Heart right ventricle (tissue), 16 donors: ENCODE results near the gene EEPD1. TPM values are rescaled to one million over a fixed set of nuclear protein-coding genes. Genes with fewer than 3 reads are reported as not detected.

Experiments
- ATAC-seq, 8 donors: fragments of 200-7000 bp; cut with Tn5 transposase; one replicate each; pipeline ENCODE4 v1.9.1; 2020; ENCODE audit warnings: mild to moderate bottlenecking in 8 of 8, moderate library complexity in 8 of 8, moderate number of reproducible peaks in 1 of 8
- DNase-seq, 2 donors: peaks; one replicate each; pipeline ENCODE4 v3.0.0-alpha.2; 2020
- H3K27ac ChIP-seq, 10 donors: fragments of 200-600 bp; sonication (generic) in 2 of 10; one replicate each; pipeline versions ENCODE4 v1.5.0 to v1.8.0; 2020 to 2022; ENCODE audit warnings: mild to moderate bottlenecking in 3 of 10
- H3K27me3 ChIP-seq, 7 donors: fragments of 200-600 bp; one replicate each; pipeline ENCODE4 v1.8.0; 2021 to 2022; ENCODE audit warnings: mild to moderate bottlenecking in 2 of 7
- H3K36me3 ChIP-seq, 9 donors: fragments of 200-600 bp; sonication (generic) in 1 of 9; one replicate each; pipeline versions ENCODE4 v1.5.0 to v1.8.0; 2020 to 2022; ENCODE audit warnings: mild to moderate bottlenecking in 2 of 9
- H3K4me1 ChIP-seq, 9 donors: fragments of 200-600 bp; sonication (generic) in 1 of 9; one replicate each; pipeline versions ENCODE4 v1.5.0 to v1.8.0; 2020 to 2022; ENCODE audit warnings: mild to moderate bottlenecking in 4 of 9
- H3K4me3 ChIP-seq, 10 donors: fragments of 200-600 bp; sonication (generic) in 2 of 10; one replicate each; pipeline versions ENCODE4 v1.5.0 to v1.8.0; 2020 to 2022; ENCODE audit warnings: mild to moderate bottlenecking in 7 of 10, moderate library complexity in 2 of 10
- H3K9me3 ChIP-seq, 11 donors: fragments of 200-600 bp in 10 of 11; sonication (generic) in 2 of 11; one replicate each; pipeline versions ENCODE4 v1.5.0 to v1.8.0; 2013 to 2022; ENCODE audit warnings: mild to moderate bottlenecking in 2 of 11, control low read depth in 1 of 11, moderate library complexity in 1 of 11
- CTCF ChIP-seq, 9 donors: fragments of 200-600 bp; sonication (generic) in 2 of 9; IDR thresholded peaks; one replicate each; pipeline versions ENCODE4 v1.5.0 to v1.8.0; 2021 to 2022; ENCODE audit warnings: antibody characterized with exemption in 9 of 9, mild to moderate bottlenecking in 5 of 9, moderate library complexity in 1 of 9
- WGBS, 2 donors: extraction: QIAGEN DNeasy Blood & Tissue Kit; methylation state at CpG; one replicate each; pipeline ENCODE4 v1.1.7; 2013; ENCODE audit warnings: inconsistent platforms in 1 of 2; 5-methylcytosine and 5-hydroxymethylcytosine counted together
- intact Hi-C, 10 donors: fragments of 100-400 bp; cut with DNase I; formaldehyde crosslinking; loops; one replicate each; pipeline versions ENCODE4 v1.11.1 to v1.14.2; 2022
- polyA plus RNA-seq, 2 donors: library from polyadenylated mRNA; stranded (reverse); fragments of 200-250 nt; gene quantifications; one replicate each; pipeline ENCODE4 v1.2.3, GENCODE V29; 2013
- total RNA-seq, 10 donors: library from RNA; stranded (reverse); fragmentation: NEBNext Ultra II Directional in 3 of 10; extraction: Animal tissue kit (Norgen Biotek cat#: 25700) in 3 of 10; gene quantifications; one replicate each; pipeline versions ENCODE4 v1.2.1 to v1.2.4, GENCODE V29; 2021 to 2023
- donor health status: Arrhythmogenic right ventricular cardiomyopathy.
- donor health status: ischemic (EF 13 %, LVEDD 7.1; RV severe dilation, severe dysfunction).
- donor health status: healthy with polysubstance abuse.
- donor health status: DM: no; HTN: yes; CAD: no.
- donor health status: DM: no; HTN: no; CAD: no.
- donor health status: ischemic (EF 25% LVEDD 6.9; RV normal size, moderate dysfunction).
- donor health status: ischemic (EF 25% LVEDD 5.7; RV mildly dilated, moderate dysfunction).
- donor health status: healthy.
- donor health status: DM: yes; HTN: yes; CAD: no.
- donor health status: Ischemic cardiomyopathy.
- donor health status: ischemic (EF 35%, LVEDD 5.7; RV mildly dilated, moderate dysfunction).
- donor health status: nonischemic (EF 11% LVEDD 7.7; RV severe dilation, severe dysfunction).
- donor health status: DM: yes; HTN: yes; CAD: no.
- donor health status: PGD.
- donor health status: ischemic (EF 29% LVEDD 5.4; RV normal size, mild dysfunction).
- donor health status: nonischemic (EF 23%, LVEDD 6.1; RV moderate dilation, normal function).

Gene EEPD1
- total and polyA plus RNA-seq, 12 donors, result 6.1 to 15.2 (median 8.4) TPM

- Histone ChIP-seq H3K27me3 (no peaks in the 10 kb centered on the region), H3K4me3 (no peak overlapping the region), H3K27ac (no peak overlapping the region), H3K36me3 (no peaks in the 10 kb centered on the region), H3K4me1 (peaks cover 0 to 40% (median 32%) of the 10 kb centered on the region in 9 donors), H3K9me3 (no peaks in the 10 kb centered on the region)
- no peak for TF ChIP-seq CTCF (IDR thresholded peaks at IDR 0.05)
- 77 to 82% methylated on average over 23 of the region's 23 CpGs for WGBS, 2 donors
- intact Hi-C loops, result loop anchor here in 1 of 10 donors (5.0 kb wide), 1 partner anchor 72 kb away; no protein-coding TSS in a partner anchor
- ATAC-seq, result peak in 1 of 8 donors; percentile 59
- no peak for DNase-seq
Measured at GRCh38 chr7:36214608-36215456, 61.8 kb downstream of the EEPD1 start.

GRCh38 chr7:36215457-36215765 is 62.4 kb downstream of the EEPD1 start:
- H3K27me3 ChIP-seq, result no peaks in the 10 kb centered on the region
- H3K4me3 ChIP-seq, result no peak overlapping the region
- no peak for DNase-seq
- 86 to 88% methylated on average over 2 of the region's 2 CpGs for WGBS, 2 donors
- no peaks in the 10 kb centered on the region for H3K36me3 ChIP-seq
- peaks cover 0 to 34% (median 26%) of the 10 kb centered on the region in 9 donors for H3K4me1 ChIP-seq
- no peaks in the 10 kb centered on the region for H3K9me3 ChIP-seq
- intact Hi-C loops, result no loop called here
- no peak for ATAC-seq
- TF ChIP-seq CTCF (IDR thresholded peaks at IDR 0.05), result no peak
- no peak overlapping the region for H3K27ac ChIP-seq

DNA sequence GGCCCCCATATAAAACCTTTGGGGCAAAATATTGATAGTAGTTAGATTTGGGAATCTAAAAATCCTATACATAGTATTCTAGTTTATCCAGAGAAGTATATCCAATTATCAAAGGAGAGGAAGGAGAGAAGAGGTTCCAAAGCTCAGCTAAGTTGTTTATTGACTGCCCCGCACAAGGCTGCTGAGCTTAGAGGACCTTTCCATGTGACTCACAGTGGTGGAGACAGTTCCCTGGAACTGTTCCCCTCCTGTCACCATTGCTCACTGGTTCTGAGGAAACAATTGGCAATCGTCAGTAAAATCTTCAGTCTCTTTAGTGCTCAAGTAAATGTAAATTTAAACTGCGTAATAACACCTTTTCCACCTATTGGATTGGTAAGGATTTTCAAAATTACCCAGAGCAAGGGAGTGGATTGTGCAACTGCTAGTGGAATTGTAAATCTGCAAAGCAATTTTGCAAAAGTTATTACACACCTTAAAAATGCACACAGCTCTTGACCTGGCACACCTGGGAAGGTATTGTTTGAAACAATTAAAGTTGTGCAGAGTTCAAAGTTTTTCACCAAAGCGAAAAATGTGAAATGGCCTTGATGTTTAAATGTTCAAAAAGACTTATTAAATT is 63.1 kb downstream of the EEPD1 start:
- H3K4me3 ChIP-seq, result no peak overlapping the region
- H3K9me3 ChIP-seq, result no peaks in the 10 kb centered on the region
- peak in 3 of 8 donors; percentile 42 to 91 (median 68) for ATAC-seq
- H3K36me3 ChIP-seq, result no peaks in the 10 kb centered on the region
- H3K27ac ChIP-seq, result no peak overlapping the region
- DNase-seq, result no peak
- intact Hi-C loops, result no loop called here
- H3K27me3 ChIP-seq, result no peaks in the 10 kb centered on the region
- TF ChIP-seq CTCF (IDR thresholded peaks at IDR 0.05), result no peak
- peaks cover 0 to 29% (median 24%) of the 10 kb centered on the region in 9 donors for H3K4me1 ChIP-seq
- WGBS, 2 donors, result 72 to 75% methylated on average over 4 of the region's 4 CpGs

GRCh38 chr7:36217211-36217960 is 64.3 kb downstream of the EEPD1 start:
- no peak for TF ChIP-seq CTCF (IDR thresholded peaks at IDR 0.05)
- Histone ChIP-seq H3K27ac (no peak overlapping the region), H3K9me3 (no peaks in the 10 kb centered on the region), H3K27me3 (no peaks in the 10 kb centered on the region), H3K36me3 (no peaks in the 10 kb centered on the region), H3K4me1 (peaks cover 0 to 29% (median 24%) of the 10 kb centered on the region in 9 donors), H3K4me3 (no peak overlapping the region)
- ATAC-seq (no peak), DNase-seq (no peak)
- intact Hi-C loops, result no loop called here
- WGBS, 2 donors, result 95 to 96% methylated on average over 4 of the region's 4 CpGs
